Eye (tissue), 1 donor: ENCODE results near the gene OR6P1.

Experiments
- DNase-seq: peaks from one replicate; pipeline ENCODE4 v3.0.0-alpha.2; 2015

Gene OR6P1

GRCh38 chr1:158570480-158570879 is at the start of gene OR6P1:
TSS of gene OR6P1 (minus strand) at chr1:158570580. CDS start at chr1:158563604, 6,976 bp downstream.
- DNase-seq = no peak

GRCh38 chr1:158613764-158614163 is 43.4 kb upstream of the OR6P1 start:
- no peak for DNase-seq

- no peak for DNase-seq
Observed at GRCh38 chr1:158611916-158612315, 41.5 kb upstream of the OR6P1 start.

- no peak for DNase-seq
Observed at GRCh38 chr1:158607296-158607695, 36.9 kb upstream of the OR6P1 start.

GRCh38 chr1:158604968-158605367 is 34.6 kb upstream of the OR6P1 start, which contains the start of gene OR10Z1:
TSS of gene OR10Z1 (plus strand) at chr1:158605268. CDS start at chr1:158606439, 1,171 bp downstream.
- no peak for DNase-seq

- no peak for DNase-seq
Observed at GRCh38 chr1:158600735-158601134, 30.4 kb upstream of the OR6P1 start.

- DNase-seq = no peak
Observed at GRCh38 chr1:158586942-158587341, 16.6 kb upstream of the OR6P1 start.

- DNase-seq = no peak
Observed at GRCh38 chr1:158583962-158584361, 13.6 kb upstream of the OR6P1 start.

- no peak for DNase-seq
Observed at GRCh38 chr1:158579733-158580132, 9.4 kb upstream of the OR6P1 start, which contains the start of gene OR10X1. TSS of gene OR10X1 (minus strand) at chr1:158579899. CDS start at chr1:158579899, 0 bp downstream.

GRCh38 chr1:158577561-158577960 is 7.2 kb upstream of the OR6P1 start:
- DNase-seq = no peak

- no peak for DNase-seq
Observed at GRCh38 chr1:158572226-158572625, 1.8 kb upstream of the OR6P1 start.

- DNase-seq = no peak
Observed at GRCh38 chr1:158564608-158565007, 5.8 kb downstream of the OR6P1 start.

- no peak for DNase-seq
Observed at GRCh38 chr1:158563853-158564252, 6.5 kb downstream of the OR6P1 start.

GRCh38 chr1:158559696-158560095 is 10.7 kb downstream of the OR6P1 start:
- DNase-seq = peak; percentile 51

GRCh38 chr1:158554352-158554751 is 16.0 kb downstream of the OR6P1 start, which contains the start of gene OR6Y1:
TSS of gene OR6Y1 (minus strand) at chr1:158554405. CDS start at chr1:158548105, 6,300 bp downstream.
- DNase-seq = no peak

- no peak for DNase-seq
Observed at GRCh38 chr1:158552296-158552695, 18.1 kb downstream of the OR6P1 start.

- DNase-seq = no peak
Observed at GRCh38 chr1:158547533-158547932, 22.8 kb downstream of the OR6P1 start.

GRCh38 chr1:158537609-158538008 is 32.8 kb downstream of the OR6P1 start:
- no peak for DNase-seq

GRCh38 chr1:158534496-158534895 is 35.9 kb downstream of the OR6P1 start:
- DNase-seq = no peak

GRCh38 chr1:158527190-158527815 is 43.1 kb downstream of the OR6P1 start:
- peak; percentile 12 for DNase-seq

GRCh38 chr1:158521666-158522058 is 48.7 kb downstream of the OR6P1 start:
- DNase-seq = no peak

- no peak for DNase-seq
Observed at GRCh38 chr1:158520955-158521665, 49.3 kb downstream of the OR6P1 start.

GRCh38 chr1:158520021-158520420 is 50.4 kb downstream of the OR6P1 start:
- DNase-seq = no peak

GRCh38 chr1:158516966-158517365 is 53.4 kb downstream of the OR6P1 start:
- DNase-seq = no peak
